ENCODE results near the gene VMAC. TPM values are rescaled to one million over a fixed set of nuclear protein-coding genes. Genes with fewer than 3 reads are reported as not detected.
"Not testable (repeated sequence)": the region's sequence is repeated elsewhere in the genome, so short reads cannot be mapped to it uniquely, and the experiment has no call there.

VMAC gene
- total RNA-seq, 1 donor from 2014 or later, result 7.1 TPM

DNA sequence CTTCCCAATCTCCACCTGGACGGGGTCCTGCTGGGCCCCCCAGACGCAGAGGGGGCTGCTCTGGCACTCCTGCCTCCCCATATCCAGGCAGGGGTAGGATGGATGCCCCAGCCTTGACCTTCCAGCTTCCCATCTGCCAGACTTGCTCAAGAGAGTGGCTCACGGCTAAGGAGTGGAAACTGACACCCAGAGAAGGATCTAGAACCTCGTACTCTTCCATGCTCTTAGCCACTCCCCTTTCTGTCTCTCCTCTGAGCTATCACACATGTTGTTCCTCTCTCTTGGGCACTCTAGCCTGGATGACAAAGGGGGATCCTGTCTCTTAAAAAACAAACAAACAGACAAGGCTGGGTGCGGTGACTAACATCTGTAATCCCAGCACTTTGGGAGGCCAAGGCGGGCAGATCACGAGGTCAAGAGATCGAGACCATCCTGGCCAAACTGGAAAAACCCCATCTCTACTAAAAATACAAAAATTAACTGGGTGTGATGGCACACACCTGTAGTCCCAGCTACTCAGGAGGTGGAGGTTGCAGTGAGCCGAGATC, 22.2 kb upstream of the VMAC start:
- H3K9me3 Mint-ChIP-seq, result no peaks in the 10 kb centered on the region
- no peaks in the 10 kb centered on the region for H3K27me3 Mint-ChIP-seq
- H3K4me1 Mint-ChIP-seq (ENCODE audit: unreplicated experiment), result peaks cover 13% of the 10 kb centered on the region
- H3K27ac Mint-ChIP-seq, result no peak overlapping the region
- TF ChIP-seq, protein P1, sequence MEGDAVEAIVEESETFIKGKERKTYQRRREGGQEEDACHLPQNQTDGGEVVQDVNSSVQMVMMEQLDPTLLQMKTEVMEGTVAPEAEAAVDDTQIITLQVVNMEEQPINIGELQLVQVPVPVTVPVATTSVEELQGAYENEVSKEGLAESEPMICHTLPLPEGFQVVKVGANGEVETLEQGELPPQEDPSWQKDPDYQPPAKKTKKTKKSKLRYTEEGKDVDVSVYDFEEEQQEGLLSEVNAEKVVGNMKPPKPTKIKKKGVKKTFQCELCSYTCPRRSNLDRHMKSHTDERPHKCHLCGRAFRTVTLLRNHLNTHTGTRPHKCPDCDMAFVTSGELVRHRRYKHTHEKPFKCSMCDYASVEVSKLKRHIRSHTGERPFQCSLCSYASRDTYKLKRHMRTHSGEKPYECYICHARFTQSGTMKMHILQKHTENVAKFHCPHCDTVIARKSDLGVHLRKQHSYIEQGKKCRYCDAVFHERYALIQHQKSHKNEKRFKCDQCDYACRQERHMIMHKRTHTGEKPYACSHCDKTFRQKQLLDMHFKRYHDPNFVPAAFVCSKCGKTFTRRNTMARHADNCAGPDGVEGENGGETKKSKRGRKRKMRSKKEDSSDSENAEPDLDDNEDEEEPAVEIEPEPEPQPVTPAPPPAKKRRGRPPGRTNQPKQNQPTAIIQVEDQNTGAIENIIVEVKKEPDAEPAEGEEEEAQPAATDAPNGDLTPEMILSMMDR (conservative IDR thresholded peaks at IDR 0.05), result no peak
- no peak for DNase-seq (ENCODE audit: extremely low spot score, unreplicated experiment)
- H3K36me3 Mint-ChIP-seq, result no peaks in the 10 kb centered on the region
- H3K4me3 Mint-ChIP-seq, result no peak overlapping the region

GRCh38 chr19:5883157-5883873, 21.4 kb upstream of the VMAC start:
- DNase-seq (ENCODE audit: extremely low spot score, unreplicated experiment); H3K4me3 Mint-ChIP-seq; H3K27me3 Mint-ChIP-seq; H3K36me3 Mint-ChIP-seq; H3K9me3 Mint-ChIP-seq: not testable (repeated sequence)
- H3K4me1 Mint-ChIP-seq (ENCODE audit: unreplicated experiment), result peaks cover 13% of the 10 kb centered on the region
- peak overlapping the region; percentile 12 for H3K27ac Mint-ChIP-seq

- not testable (repeated sequence) for H3K36me3 Mint-ChIP-seq; H3K4me3 Mint-ChIP-seq; H3K9me3 Mint-ChIP-seq; H3K27me3 Mint-ChIP-seq; DNase-seq (ENCODE audit: extremely low spot score, unreplicated experiment); H3K27ac Mint-ChIP-seq
- peaks cover 13% of the 10 kb centered on the region for H3K4me1 Mint-ChIP-seq (ENCODE audit: unreplicated experiment)
Observed at GRCh38 chr19:5884065-5884811, 20.4 kb upstream of the VMAC start.

- no peaks in the 10 kb centered on the region for H3K9me3 Mint-ChIP-seq
- no peak for DNase-seq (ENCODE audit: extremely low spot score, unreplicated experiment)
- H3K36me3 Mint-ChIP-seq, result no peaks in the 10 kb centered on the region
- no peak overlapping the region for H3K4me3 Mint-ChIP-seq
- TF ChIP-seq, protein P1 (conservative IDR thresholded peaks at IDR 0.05), result no peak
- peak overlapping the region; percentile 34 for H3K27ac Mint-ChIP-seq
- H3K4me1 Mint-ChIP-seq (ENCODE audit: unreplicated experiment), result peaks cover 4% of the 10 kb centered on the region
- no peaks in the 10 kb centered on the region for H3K27me3 Mint-ChIP-seq
Observed at GRCh38 chr19:5889288-5889971, 15.2 kb upstream of the VMAC start.

GRCh38 chr19:5890099-5890498, 14.6 kb upstream of the VMAC start:
- no peak overlapping the region for H3K27ac Mint-ChIP-seq
- TF ChIP-seq, protein P1 (conservative IDR thresholded peaks at IDR 0.05), result no peak
- no peaks in the 10 kb centered on the region for H3K36me3 Mint-ChIP-seq
- no peaks in the 10 kb centered on the region for H3K27me3 Mint-ChIP-seq
- no peaks in the 10 kb centered on the region for H3K9me3 Mint-ChIP-seq
- DNase-seq (ENCODE audit: extremely low spot score, unreplicated experiment), result no peak
- no peak overlapping the region for H3K4me3 Mint-ChIP-seq
- peaks cover 4% of the 10 kb centered on the region for H3K4me1 Mint-ChIP-seq (ENCODE audit: unreplicated experiment)

- Mint-ChIP-seq H3K9me3 (no peaks in the 10 kb centered on the region), H3K36me3 (peaks cover 3% of the 10 kb centered on the region), H3K4me1 (ENCODE audit: unreplicated experiment) (no peaks in the 10 kb centered on the region), H3K27ac (no peak overlapping the region), H3K4me3 (no peak overlapping the region), H3K27me3 (no peaks in the 10 kb centered on the region)
- no peak for DNase-seq (ENCODE audit: extremely low spot score, unreplicated experiment)
- TF ChIP-seq, protein P1 (conservative IDR thresholded peaks at IDR 0.05), result no peak
Observed at GRCh38 chr19:5891572-5891937, 13.1 kb upstream of the VMAC start.
